Panc1 (cell line): ENCODE data around the gene LCE3A. TPM values are rescaled to one million over a fixed set of nuclear protein-coding genes. Genes with fewer than 3 reads are reported as not detected.

Experiments
- ATAC-seq: fragments of 200-7000 bp; cut with Tn5 transposase; 2 replicates; pipeline ENCODE4 v1.9.1; 2020; ENCODE audit warnings: mild to moderate bottlenecking, moderate library complexity
- BruUV-seq: library from RNA; stranded (reverse); fragments of 400-500 nt; replicated peaks from 2 replicates; lab custom pipeline; 2021; lab: Mats Ljungman, UMichigan
- CTCF ChIA-PET: fragments of 300-600 bp; sonication (Branson Sonifier 250); formaldehyde crosslinking; loops from one replicate; lab custom pipeline; 2022; ENCODE audit warnings: antibody characterized with exemption; lab: Charles Lee
- POLR2A ChIA-PET: fragments of 300-600 bp; sonication (Branson Sonifier 250); formaldehyde crosslinking; loops from one replicate; lab custom pipeline; 2022; ENCODE audit warnings: antibody characterized with exemption; lab: Charles Lee
- DNase-seq: peaks from one replicate; pipeline ENCODE4 v3.0.0-alpha.2; 2010; ENCODE audit warnings: low read depth, low spot score
- H3K27ac ChIP-seq: 2 replicates; pipeline ENCODE4 v1.5.1; 2011; ENCODE audit warnings: mild to moderate bottlenecking, low read length, inconsistent platforms
- H3K27me3 ChIP-seq: fragments of 200-500 bp; sonication (Bioruptor generic); 2 replicates; pipeline ENCODE4 v1.6.0; 2014; ENCODE audit warnings: low read length, inconsistent platforms; ENCODE audit not compliant: control insufficient read depth, insufficient read depth
- H3K36me3 ChIP-seq: fragments of 200-500 bp; sonication (Bioruptor generic); 2 replicates; pipeline ENCODE4 v1.5.1; 2014; ENCODE audit warnings: inconsistent platforms, mild to moderate bottlenecking, low read length, moderate library complexity; ENCODE audit not compliant: control insufficient read depth, insufficient read depth
- H3K4me1 ChIP-seq: 2 replicates; pipeline ENCODE4 v1.5.1; 2011; ENCODE audit warnings: inconsistent platforms, mild to moderate bottlenecking, low read length, moderate library complexity; ENCODE audit not compliant: control insufficient read depth, insufficient read depth
- H3K4me3 ChIP-seq, 2 experiments: 2 replicates each; pipeline ENCODE4 v1.5.1; 2011 to 2012; ENCODE audit warnings: low read depth in 2 of 2, low read length in 2 of 2, mild to moderate bottlenecking in 2 of 2, inconsistent platforms in 1 of 2, moderate library complexity in 1 of 2
- H3K9me3 ChIP-seq: fragments of 200-500 bp; sonication (Bioruptor generic); 2 replicates; pipeline ENCODE4 v1.5.1; 2014; ENCODE audit warnings: low read depth, mild to moderate bottlenecking, inconsistent platforms, low read length, moderate library complexity; ENCODE audit not compliant: control insufficient read depth, insufficient read depth
- POLR2AphosphoS5 ChIP-seq: IDR thresholded peaks from 2 replicates; pipeline ENCODE4 v1.6.1; 2012; ENCODE audit warnings: mild to moderate bottlenecking, low read depth, low read length, moderate library complexity
- SIN3A ChIP-seq: IDR thresholded peaks from 2 replicates; pipeline ENCODE4 v1.6.1; 2012; ENCODE audit warnings: low read depth, mild to moderate bottlenecking, low read length, moderate library complexity, borderline replicate concordance; ENCODE audit not compliant: insufficient read depth
- TCF7L2 ChIP-seq: IDR thresholded peaks from 2 replicates; pipeline ENCODE4 v1.6.1; 2011; ENCODE audit warnings: mild to moderate bottlenecking, low read depth, low read length, inconsistent platforms
- in situ Hi-C: cut with HindIII; loops from 2 replicates; pipeline ENCODE4 v1.10.0; 2016; ENCODE audit warnings: low sequenced_read_pairs, low pct_unique_long_range_greater_than_20kb
- intact Hi-C: fragments of 100-400 bp; cut with micrococcal nuclease; formaldehyde crosslinking; loops from one replicate; pipeline ENCODE4 v1.10.0; 2022; ENCODE audit not compliant: unreplicated experiment
- total RNA-seq: library from RNA; stranded (reverse); gene quantifications from one replicate; pipeline ENCODE4 v1.2.1, GENCODE V29; 2021; ENCODE audit not compliant: unreplicated experiment
- TF ChIP-seq, protein P1 (sequence below), 2 experiments: IDR thresholded peaks; 2 replicates each; pipeline ENCODE4 v1.6.1; 2011 to 2012; ENCODE audit warnings: low read depth in 2 of 2, control low read depth in 1 of 2, low read length in 1 of 2, mild to moderate bottlenecking in 1 of 2, moderate library complexity in 1 of 2; ENCODE audit not compliant: insufficient read depth in 1 of 2
- TF ChIP-seq, protein P2 (sequence below): fragments of 450-650 bp; IDR thresholded peaks from 2 replicates; pipeline ENCODE4 v1.5.1; 2017; ENCODE audit warnings: mild to moderate bottlenecking

LCE3A gene
- total RNA-seq, 1 experiment from 2014 or later, result not detected

DNA sequence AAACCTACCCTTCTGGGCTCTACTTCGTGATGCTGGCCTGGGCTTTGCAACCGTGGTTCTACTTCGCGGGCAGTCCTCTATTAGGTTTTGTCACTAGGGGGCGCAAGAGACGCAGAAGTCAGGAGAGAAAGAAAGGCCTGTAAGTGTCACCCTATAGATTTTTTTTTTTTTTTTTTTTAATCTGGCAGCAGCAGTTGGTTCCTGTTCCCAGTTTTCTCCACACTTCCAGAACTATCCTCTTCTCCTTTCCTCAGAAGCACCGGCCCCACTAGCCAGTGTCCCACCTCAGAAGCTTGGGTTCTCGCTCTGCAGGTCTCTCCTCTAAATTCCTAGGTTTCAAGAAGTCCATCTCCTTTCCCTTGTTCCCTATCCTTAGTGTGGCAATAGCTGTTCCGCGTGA lies 31.2 kb upstream of the LCE3A start:
- DNase-seq (peak; percentile 35), ATAC-seq (peak; percentile 93)
- H3K9me3 ChIP-seq, result no peaks in the 10 kb centered on the region
- H3K27ac ChIP-seq, result no peak overlapping the region
- H3K27me3 ChIP-seq, result peaks cover 5% of the 10 kb centered on the region
- H3K4me1 ChIP-seq, result no peaks in the 10 kb centered on the region
- no peaks in the 10 kb centered on the region for H3K36me3 ChIP-seq
- ChIA-PET CTCF (interaction anchor here (0.7 kb wide), 3 partner anchors 196 to 566 kb away, joined by 3 to 5 read pairs (median 5); no protein-coding TSS in a partner anchor), POLR2A (no interaction called here)
- BruUV-seq, result no TSS peak
- in situ Hi-C loops, result no loop called here
- H3K4me3 ChIP-seq, result no peak overlapping the region
- intact Hi-C loops, result loop anchor here (10.0 kb wide), 1 partner anchor 571 kb away; no protein-coding TSS in a partner anchor
- no peak for TF ChIP-seq SIN3A
- TF ChIP-seq, protein P1, sequence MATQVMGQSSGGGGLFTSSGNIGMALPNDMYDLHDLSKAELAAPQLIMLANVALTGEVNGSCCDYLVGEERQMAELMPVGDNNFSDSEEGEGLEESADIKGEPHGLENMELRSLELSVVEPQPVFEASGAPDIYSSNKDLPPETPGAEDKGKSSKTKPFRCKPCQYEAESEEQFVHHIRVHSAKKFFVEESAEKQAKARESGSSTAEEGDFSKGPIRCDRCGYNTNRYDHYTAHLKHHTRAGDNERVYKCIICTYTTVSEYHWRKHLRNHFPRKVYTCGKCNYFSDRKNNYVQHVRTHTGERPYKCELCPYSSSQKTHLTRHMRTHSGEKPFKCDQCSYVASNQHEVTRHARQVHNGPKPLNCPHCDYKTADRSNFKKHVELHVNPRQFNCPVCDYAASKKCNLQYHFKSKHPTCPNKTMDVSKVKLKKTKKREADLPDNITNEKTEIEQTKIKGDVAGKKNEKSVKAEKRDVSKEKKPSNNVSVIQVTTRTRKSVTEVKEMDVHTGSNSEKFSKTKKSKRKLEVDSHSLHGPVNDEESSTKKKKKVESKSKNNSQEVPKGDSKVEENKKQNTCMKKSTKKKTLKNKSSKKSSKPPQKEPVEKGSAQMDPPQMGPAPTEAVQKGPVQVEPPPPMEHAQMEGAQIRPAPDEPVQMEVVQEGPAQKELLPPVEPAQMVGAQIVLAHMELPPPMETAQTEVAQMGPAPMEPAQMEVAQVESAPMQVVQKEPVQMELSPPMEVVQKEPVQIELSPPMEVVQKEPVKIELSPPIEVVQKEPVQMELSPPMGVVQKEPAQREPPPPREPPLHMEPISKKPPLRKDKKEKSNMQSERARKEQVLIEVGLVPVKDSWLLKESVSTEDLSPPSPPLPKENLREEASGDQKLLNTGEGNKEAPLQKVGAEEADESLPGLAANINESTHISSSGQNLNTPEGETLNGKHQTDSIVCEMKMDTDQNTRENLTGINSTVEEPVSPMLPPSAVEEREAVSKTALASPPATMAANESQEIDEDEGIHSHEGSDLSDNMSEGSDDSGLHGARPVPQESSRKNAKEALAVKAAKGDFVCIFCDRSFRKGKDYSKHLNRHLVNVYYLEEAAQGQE (IDR thresholded peaks at IDR 0.05; ENCODE audit: insufficient read depth in 1 of 2, low read depth in 2 of 2, low read length in 1 of 2), result no peak
- TF ChIP-seq, protein P2, sequence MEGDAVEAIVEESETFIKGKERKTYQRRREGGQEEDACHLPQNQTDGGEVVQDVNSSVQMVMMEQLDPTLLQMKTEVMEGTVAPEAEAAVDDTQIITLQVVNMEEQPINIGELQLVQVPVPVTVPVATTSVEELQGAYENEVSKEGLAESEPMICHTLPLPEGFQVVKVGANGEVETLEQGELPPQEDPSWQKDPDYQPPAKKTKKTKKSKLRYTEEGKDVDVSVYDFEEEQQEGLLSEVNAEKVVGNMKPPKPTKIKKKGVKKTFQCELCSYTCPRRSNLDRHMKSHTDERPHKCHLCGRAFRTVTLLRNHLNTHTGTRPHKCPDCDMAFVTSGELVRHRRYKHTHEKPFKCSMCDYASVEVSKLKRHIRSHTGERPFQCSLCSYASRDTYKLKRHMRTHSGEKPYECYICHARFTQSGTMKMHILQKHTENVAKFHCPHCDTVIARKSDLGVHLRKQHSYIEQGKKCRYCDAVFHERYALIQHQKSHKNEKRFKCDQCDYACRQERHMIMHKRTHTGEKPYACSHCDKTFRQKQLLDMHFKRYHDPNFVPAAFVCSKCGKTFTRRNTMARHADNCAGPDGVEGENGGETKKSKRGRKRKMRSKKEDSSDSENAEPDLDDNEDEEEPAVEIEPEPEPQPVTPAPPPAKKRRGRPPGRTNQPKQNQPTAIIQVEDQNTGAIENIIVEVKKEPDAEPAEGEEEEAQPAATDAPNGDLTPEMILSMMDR, result peak; percentile 92

DNA sequence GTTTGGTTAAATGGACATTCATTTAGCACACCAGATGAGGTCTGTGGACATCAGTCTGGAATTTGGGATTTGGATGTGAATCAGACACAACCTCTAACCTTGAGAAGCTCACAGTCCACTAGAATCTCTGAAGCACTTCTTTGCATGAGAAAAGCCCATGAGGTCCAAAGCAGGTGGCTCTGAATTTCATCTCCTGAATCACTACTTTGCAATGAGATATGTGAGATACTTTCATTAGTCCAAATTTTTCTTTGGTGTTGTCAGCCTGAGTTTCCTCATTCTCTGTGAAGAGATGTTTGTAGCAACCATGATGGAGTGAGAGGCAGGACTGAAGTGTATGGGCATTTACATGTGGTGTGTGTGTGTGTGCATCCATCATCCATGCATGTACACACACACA lies 23.8 kb upstream of the LCE3A start:
- no peaks in the 10 kb centered on the region; the same call in 1 of the 2 replicates for H3K27me3 ChIP-seq
- in situ Hi-C loops, result no loop called here
- no peaks in the 10 kb centered on the region for H3K36me3 ChIP-seq
- intact Hi-C loops, result no loop called here
- no peaks in the 10 kb centered on the region for H3K9me3 ChIP-seq
- no peak overlapping the region for H3K4me3 ChIP-seq
- no peak for DNase-seq
- H3K27ac ChIP-seq, result no peak overlapping the region
- H3K4me1 ChIP-seq, result no peaks in the 10 kb centered on the region
- CTCF ChIA-PET, result no interaction called here
- ATAC-seq, result no peak
- no TSS peak for BruUV-seq
- TF ChIP-seq, protein P2, result no peak
- no peak for TF ChIP-seq POLR2AphosphoS5
- no peak for TF ChIP-seq SIN3A
- no peak for TF ChIP-seq TCF7L2
- TF ChIP-seq, protein P1 (IDR thresholded peaks at IDR 0.05; ENCODE audit: insufficient read depth in 1 of 2, low read depth in 2 of 2, low read length in 1 of 2), result no peak
- POLR2A ChIA-PET, result no interaction called here
